GM23248 (cell line): ENCODE measurements around the gene IZUMO4.
"Not testable (repeated sequence)": the region's sequence is repeated elsewhere in the genome, so short reads cannot be mapped to it uniquely, and the experiment has no call there.

Experiments
- EZH2 ChIP-seq: fragments of 200-600 bp; sonication (generic); IDR thresholded peaks from 2 replicates; pipeline ENCODE4 v1.6.1; 2018; ENCODE audit warnings: antibody characterized with exemption, mild to moderate bottlenecking; ENCODE audit not compliant: insufficient read depth, poor library complexity, severe bottlenecking
- EZH2phosphoT487 ChIP-seq: fragments of 200-600 bp; sonication (generic); IDR thresholded peaks from 2 replicates; pipeline ENCODE4 v1.6.1; 2018; ENCODE audit warnings: antibody characterized with exemption, moderate library complexity, mild to moderate bottlenecking, low read depth; ENCODE audit not compliant: insufficient read depth

DNA sequence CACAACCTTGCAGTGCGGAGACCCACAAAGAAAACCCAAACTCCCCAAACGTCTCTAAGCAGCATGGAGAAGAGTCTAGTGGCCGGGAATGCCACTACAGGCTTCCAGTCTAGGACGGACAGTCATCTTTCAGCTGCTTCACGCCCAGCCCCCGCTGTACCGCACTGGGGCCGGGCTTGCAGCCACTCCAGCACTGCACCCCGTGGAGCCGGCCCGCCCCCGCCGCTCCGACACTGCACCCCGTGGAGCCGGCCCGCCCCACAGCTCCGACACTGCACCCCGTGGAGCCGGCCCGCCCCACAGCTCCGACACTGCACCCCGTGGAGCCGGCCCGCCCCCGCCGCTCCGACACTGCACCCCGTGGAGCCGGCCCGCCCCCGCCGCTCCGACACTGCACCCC lies 31.5 kb downstream of the IZUMO4 start:
- TF ChIP-seq EZH2, EZH2phosphoT487: not testable (repeated sequence)
